ENCODE measurements around the gene BICDL2.

BICDL2 gene

GRCh38 chr16:3035972-3036725, 595 bp downstream of the BICDL2 start:
- TF ChIP-seq ZFX (IDR thresholded peaks at IDR 0.05), result no peak
- TF ChIP-seq CTCF (conservative IDR thresholded peaks at IDR 0.05), result no peak
- H3K27ac ChIP-seq, result peak overlapping the region; percentile 66

GRCh38 chr16:3035289-3035971, 1.3 kb downstream of the BICDL2 start:
- H3K27ac ChIP-seq, result peak overlapping the region; percentile 66; the same call in 1 of the 2 replicates
- TF ChIP-seq ZFX (IDR thresholded peaks at IDR 0.05), result no peak

- TF ChIP-seq CTCF (conservative IDR thresholded peaks at IDR 0.05), result no peak
- no peak for TF ChIP-seq ZFX (IDR thresholded peaks at IDR 0.05)
- no peak overlapping the region for H3K27ac ChIP-seq
These were observed 4.1 kb downstream of the BICDL2 start for GRCh38 chr16:3032624-3033023.

- TF ChIP-seq ZFX (IDR thresholded peaks at IDR 0.05) (no peak), CTCF (conservative IDR thresholded peaks at IDR 0.05) (no peak)
- H3K27ac ChIP-seq, result peak overlapping the region; percentile 24; the same call in 1 of the 2 replicates
These were observed 6.2 kb downstream of the BICDL2 start for GRCh38 chr16:3030222-3031212.

GRCh38 chr16:3029491-3030221, 7.1 kb downstream of the BICDL2 start:
- H3K27ac ChIP-seq, result no peak overlapping the region
- TF ChIP-seq ZFX (IDR thresholded peaks at IDR 0.05) (no peak), CTCF (conservative IDR thresholded peaks at IDR 0.05) (no peak)

- TF ChIP-seq ZFX (IDR thresholded peaks at IDR 0.05) (no peak), CTCF (conservative IDR thresholded peaks at IDR 0.05) (no peak)
- H3K27ac ChIP-seq, result peak overlapping the region; percentile 43; the same call in 1 of the 2 replicates
These were observed 7.9 kb downstream of the BICDL2 start for GRCh38 chr16:3028716-3029319.

Measured in C4-2B (cell line).